ENCODE data around the gene FOXA2.
A peak's percentile ranks its signal among the peaks of the same experiment; 100 is the strongest.
"Not testable (repeated sequence)": the region's sequence is repeated elsewhere in the genome, so short reads cannot be mapped to it uniquely, and the experiment has no call there.

The FOXA2 gene

GRCh38 chr20:22584522-22584921, at the start of gene FOXA2:
TSS of gene FOXA2 (minus strand) at chr20:22584572. CDS start at chr20:22584278, 294 bp downstream.
- peak; percentile 66 for DNase-seq

- peak; percentile 81 for DNase-seq
These were observed 46.3 kb upstream of the FOXA2 start for GRCh38 chr20:22630701-22631100.

- no peak for DNase-seq
These were observed 45.6 kb upstream of the FOXA2 start for GRCh38 chr20:22629927-22630326.

- no peak for DNase-seq
These were observed 45.1 kb upstream of the FOXA2 start for GRCh38 chr20:22629447-22629846.

- no peak for DNase-seq
These were observed 42.1 kb upstream of the FOXA2 start for GRCh38 chr20:22626496-22626895.

- DNase-seq, result no peak
These were observed 38.8 kb upstream of the FOXA2 start for GRCh38 chr20:22623211-22623610.

- no peak for DNase-seq
These were observed 36.0 kb upstream of the FOXA2 start for GRCh38 chr20:22620342-22620741.

GRCh38 chr20:22619806-22620205, 35.4 kb upstream of the FOXA2 start:
- no peak for DNase-seq

GRCh38 chr20:22619272-22619671, 34.9 kb upstream of the FOXA2 start:
- DNase-seq, result no peak

GRCh38 chr20:22617160-22617559, 32.8 kb upstream of the FOXA2 start:
- DNase-seq, result no peak

GRCh38 chr20:22616551-22616950, 32.2 kb upstream of the FOXA2 start:
- DNase-seq, result no peak

GRCh38 chr20:22615425-22615824, 31.1 kb upstream of the FOXA2 start:
- DNase-seq, result no peak

GRCh38 chr20:22611636-22612035, 27.3 kb upstream of the FOXA2 start:
- DNase-seq, result no peak

GRCh38 chr20:22607695-22608094, 23.3 kb upstream of the FOXA2 start:
- no peak for DNase-seq

GRCh38 chr20:22604815-22605214, 20.4 kb upstream of the FOXA2 start:
- DNase-seq, result no peak

GRCh38 chr20:22601361-22602141, 17.2 kb upstream of the FOXA2 start:
- no peak for DNase-seq

- not testable (repeated sequence) for DNase-seq
These were observed 14.9 kb upstream of the FOXA2 start for GRCh38 chr20:22599258-22599657.

GRCh38 chr20:22597303-22597702, 12.9 kb upstream of the FOXA2 start:
- no peak for DNase-seq

GRCh38 chr20:22590662-22591061, 6.3 kb upstream of the FOXA2 start:
- no peak for DNase-seq

- no peak for DNase-seq
These were observed 2.4 kb upstream of the FOXA2 start for GRCh38 chr20:22586645-22587310.

- no peak for DNase-seq
These were observed 1.6 kb upstream of the FOXA2 start for GRCh38 chr20:22585786-22586493.

- no peak for DNase-seq
These were observed 782 bp upstream of the FOXA2 start for GRCh38 chr20:22584922-22585785.
